Stomach smooth muscle (tissue), 2 donors: ENCODE data around the gene SLC26A2.

Experiments
- H3K27ac ChIP-seq: one replicate; pipeline ENCODE4 v1.7.0; 2013; ENCODE audit warnings: mild to moderate bottlenecking, low read length, inconsistent platforms
- H3K27me3 ChIP-seq, 2 donors: one replicate each; pipeline ENCODE4 v1.7.0; 2013; ENCODE audit warnings: low read length in 2 of 2; ENCODE audit not compliant: insufficient read depth in 2 of 2, control insufficient read depth in 1 of 2
- H3K36me3 ChIP-seq, 2 donors: one replicate each; pipeline ENCODE4 v1.7.0; 2013; ENCODE audit warnings: low read length in 2 of 2; ENCODE audit not compliant: control insufficient read depth in 2 of 2, insufficient read depth in 2 of 2
- H3K4me1 ChIP-seq: one replicate; pipeline ENCODE4 v1.7.0; 2013; ENCODE audit warnings: low read length; ENCODE audit not compliant: control insufficient read depth, insufficient read depth
- H3K4me3 ChIP-seq, 2 donors: one replicate each; pipeline ENCODE4 v1.7.0; 2013; ENCODE audit warnings: low read length in 2 of 2
- H3K9ac ChIP-seq, 2 donors: one replicate each; pipeline ENCODE4 v1.7.0; 2013; ENCODE audit warnings: low read length in 2 of 2, mild to moderate bottlenecking in 1 of 2
- H3K9me3 ChIP-seq, 2 donors: one replicate each; pipeline ENCODE4 v1.7.0; 2013; ENCODE audit warnings: low read length in 2 of 2; ENCODE audit not compliant: control insufficient read depth in 2 of 2
- donor health status: healthy.
- donor health status: Pancreatic carcinoma.

SLC26A2 gene

DNA sequence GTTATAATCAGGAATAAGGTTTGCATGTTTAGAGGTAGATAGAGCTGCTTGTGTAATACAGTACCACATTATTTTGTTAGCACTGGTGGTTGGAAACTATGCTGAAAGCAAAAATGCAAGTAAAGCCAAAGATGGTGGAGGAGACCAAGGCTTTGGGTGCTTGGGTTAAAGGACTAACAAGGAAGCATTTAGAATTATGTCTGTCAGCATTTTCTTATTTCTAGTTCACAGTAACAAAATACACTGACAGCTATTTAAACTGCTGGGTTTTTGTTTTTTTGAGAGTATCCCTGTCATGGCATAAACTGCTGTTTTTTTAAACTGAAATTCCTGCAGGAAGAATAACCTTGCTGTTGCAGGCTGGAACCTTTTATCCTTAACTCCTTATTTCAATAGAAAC is 46.5 kb downstream of the SLC26A2 start:
- Histone ChIP-seq H3K9ac (no peak overlapping the region), H3K36me3 (peaks cover 34 to 42% of the 10 kb centered on the region in 2 donors), H3K9me3 (no peaks in the 10 kb centered on the region), H3K27me3 (no peaks in the 10 kb centered on the region), H3K27ac (no peak overlapping the region), H3K4me3 (no peak overlapping the region), H3K4me1 (peaks cover 4% of the 10 kb centered on the region)

DNA sequence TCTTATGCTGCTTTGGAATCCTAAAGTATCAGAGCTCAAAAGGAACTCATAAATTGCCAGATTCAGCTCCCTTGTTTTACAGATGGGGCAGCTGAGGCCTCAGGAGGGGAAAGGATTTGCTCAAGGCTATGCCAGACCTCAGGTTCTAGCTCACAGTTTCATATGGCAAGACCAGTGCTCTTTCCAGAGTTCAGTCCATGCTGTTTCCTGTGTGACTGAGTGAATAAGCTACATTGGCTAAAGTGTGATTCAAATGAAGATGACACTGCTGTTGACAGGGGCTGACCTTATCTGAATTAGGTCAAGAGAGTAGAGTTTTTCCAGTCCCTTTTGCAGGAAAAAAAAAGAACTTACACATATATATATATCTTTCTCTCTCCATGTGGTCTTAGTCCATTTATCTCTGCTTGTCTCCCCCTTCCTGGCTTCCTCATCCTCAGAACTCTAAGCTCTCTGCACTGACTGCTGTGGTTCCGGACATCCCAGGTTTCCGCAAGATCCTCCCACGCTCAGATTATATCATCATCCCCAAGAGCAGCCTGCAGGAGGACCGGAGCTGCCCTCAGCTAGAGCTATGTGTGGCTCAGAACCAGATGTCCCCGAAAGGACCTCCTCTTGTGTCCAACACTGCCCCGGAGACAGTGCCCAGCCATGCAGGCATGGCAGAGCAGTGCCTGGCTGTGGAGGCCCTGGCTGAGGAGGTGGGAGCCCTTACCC is 49.3 kb downstream of the SLC26A2 start:
- Histone ChIP-seq H3K9ac (no peak overlapping the region), H3K27me3 (no peaks in the 10 kb centered on the region), H3K4me3 (no peak overlapping the region), H3K36me3 (peaks cover 49 to 68% of the 10 kb centered on the region in 2 donors), H3K27ac (no peak overlapping the region), H3K9me3 (no peaks in the 10 kb centered on the region), H3K4me1 (no peaks in the 10 kb centered on the region)

DNA sequence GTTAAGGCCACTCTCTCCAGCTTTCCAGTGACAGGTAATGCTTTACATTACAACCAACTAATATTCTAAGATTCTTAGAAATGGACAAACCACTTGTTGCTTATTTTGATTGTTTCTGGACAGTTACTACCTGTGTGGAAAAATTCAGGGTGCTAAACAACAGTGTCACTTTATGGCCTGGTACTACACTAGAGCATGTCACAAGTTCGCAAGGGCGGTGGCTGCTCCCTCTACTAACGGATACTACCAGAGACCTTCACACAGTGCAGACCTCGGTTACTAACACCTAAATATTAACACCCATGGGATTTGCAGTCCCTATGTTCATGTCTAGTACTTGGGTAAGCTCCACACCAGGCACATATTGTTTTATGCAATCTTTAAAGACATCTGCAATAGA is 53.4 kb downstream of the SLC26A2 start:
- H3K9me3 ChIP-seq: no peaks in the 10 kb centered on the region
- no peak overlapping the region for H3K9ac ChIP-seq
- H3K27me3 ChIP-seq: no peaks in the 10 kb centered on the region
- peaks cover 50 to 69% of the 10 kb centered on the region in 2 donors for H3K36me3 ChIP-seq
- H3K4me3 ChIP-seq: no peak overlapping the region
- H3K4me1 ChIP-seq: no peaks in the 10 kb centered on the region
- no peak overlapping the region for H3K27ac ChIP-seq

DNA sequence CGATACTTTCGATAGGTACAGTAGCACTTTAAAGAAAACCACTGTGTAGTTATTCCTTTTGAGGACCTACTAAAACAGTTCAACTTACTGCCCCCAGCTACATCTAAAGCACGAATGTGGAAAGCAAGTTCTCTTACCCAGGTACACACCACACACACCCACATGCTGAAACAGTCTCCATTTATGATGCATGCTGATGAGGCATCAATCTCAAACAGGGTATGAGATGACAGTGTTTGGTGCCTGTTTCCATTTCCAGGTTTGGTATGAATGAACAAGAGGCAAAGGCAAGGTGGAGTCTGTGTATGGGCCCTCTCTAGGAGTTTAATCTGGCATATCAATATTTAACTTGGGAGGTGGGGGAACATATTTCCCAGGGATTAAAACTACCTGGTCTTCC is 53.9 kb downstream of the SLC26A2 start:
- H3K9ac ChIP-seq: no peak overlapping the region
- no peaks in the 10 kb centered on the region for H3K27me3 ChIP-seq
- peaks cover 52 to 72% of the 10 kb centered on the region in 2 donors for H3K36me3 ChIP-seq

DNA sequence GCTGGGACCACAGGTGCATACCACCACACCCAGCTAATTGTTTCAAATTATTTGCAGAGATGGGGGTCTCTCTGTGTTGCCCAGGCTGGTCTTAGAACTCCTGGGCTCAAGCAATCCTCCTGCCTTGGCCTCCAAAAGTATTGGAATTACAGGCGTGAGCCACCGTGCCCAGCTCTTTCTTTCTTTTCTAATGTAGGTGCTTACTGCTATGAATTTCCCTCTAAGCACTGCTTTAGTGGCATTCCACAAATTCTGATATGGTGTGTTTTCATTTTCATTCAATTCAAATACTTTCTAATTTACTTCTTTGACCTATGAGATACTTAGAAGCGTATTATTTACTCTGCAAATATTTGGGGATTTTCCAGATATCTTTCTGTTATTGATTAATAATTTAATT is 54.9 kb downstream of the SLC26A2 start:
- no peak overlapping the region for H3K27ac ChIP-seq
- no peak overlapping the region for H3K9ac ChIP-seq
- no peak overlapping the region for H3K4me3 ChIP-seq
- H3K4me1 ChIP-seq: no peaks in the 10 kb centered on the region
- H3K27me3 ChIP-seq: no peaks in the 10 kb centered on the region
- H3K36me3 ChIP-seq: peaks cover 55 to 74% of the 10 kb centered on the region in 2 donors
- no peaks in the 10 kb centered on the region for H3K9me3 ChIP-seq

More for the DNA sequence above, 53.9 kb downstream of the SLC26A2 start:
- H3K4me1 ChIP-seq: no peaks in the 10 kb centered on the region
- H3K4me3 ChIP-seq: no peak overlapping the region
- H3K9me3 ChIP-seq: no peaks in the 10 kb centered on the region
- no peak overlapping the region for H3K27ac ChIP-seq

DNA sequence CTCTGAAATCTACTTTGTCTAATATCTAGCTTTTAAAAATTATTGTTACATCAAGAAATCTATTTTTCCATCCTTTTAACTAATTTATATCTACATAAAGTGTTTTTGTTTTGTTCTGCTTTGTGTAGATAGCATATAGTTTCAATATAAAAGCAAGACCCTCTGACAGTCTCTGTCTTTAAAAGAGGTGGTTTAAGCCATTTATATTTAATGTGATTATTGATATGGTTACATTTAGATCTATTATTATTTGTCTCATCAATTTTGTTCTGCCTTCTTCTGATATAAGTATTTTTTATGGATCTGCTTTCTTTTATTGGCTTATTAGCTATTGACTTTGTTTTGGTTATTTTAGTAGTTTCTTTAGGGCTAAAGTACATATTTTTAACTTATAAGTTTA is 56.0 kb downstream of the SLC26A2 start:
- no peak overlapping the region for H3K4me3 ChIP-seq
- H3K27me3 ChIP-seq: no peaks in the 10 kb centered on the region
- H3K9ac ChIP-seq: no peak overlapping the region
- peaks cover 52 to 69% of the 10 kb centered on the region in 2 donors for H3K36me3 ChIP-seq
- no peaks in the 10 kb centered on the region for H3K9me3 ChIP-seq
- H3K4me1 ChIP-seq: no peaks in the 10 kb centered on the region
- H3K27ac ChIP-seq: no peak overlapping the region

DNA sequence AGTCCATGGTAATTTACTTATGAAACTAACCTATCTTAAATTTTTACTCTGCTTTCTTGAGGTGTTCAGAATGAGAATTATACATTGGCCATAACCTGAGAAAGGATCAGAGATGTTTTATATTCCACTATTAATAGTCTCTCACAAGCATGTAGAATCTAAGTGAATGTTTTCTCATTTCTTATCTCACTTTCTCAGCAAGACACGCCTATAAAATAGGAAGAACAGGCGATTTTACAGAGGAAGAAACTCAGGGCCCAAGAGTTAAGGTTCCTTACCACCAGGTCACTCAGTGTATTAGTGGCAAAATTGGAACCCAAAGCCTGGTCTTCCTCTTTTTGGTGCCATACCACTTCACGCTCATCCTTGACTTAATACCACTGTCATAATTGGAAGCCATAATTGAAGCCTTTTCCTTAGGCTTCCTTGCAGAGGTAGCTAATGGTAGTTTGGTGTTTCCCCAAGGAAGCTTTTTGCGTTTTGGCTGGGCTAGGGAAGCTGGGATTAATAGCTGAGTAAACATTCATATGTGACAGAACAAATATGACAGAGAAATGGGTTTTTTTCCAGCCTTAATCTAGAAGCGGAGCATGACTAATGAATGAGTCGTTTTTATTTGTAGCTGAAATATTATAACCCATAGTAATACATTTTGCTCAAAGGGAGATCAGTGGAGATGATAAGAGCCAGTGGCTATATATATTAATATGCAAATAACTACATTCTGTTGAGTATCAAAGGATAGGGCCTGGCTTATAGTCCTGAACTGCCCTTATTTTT is 56.9 kb downstream of the SLC26A2 start:
- Histone ChIP-seq H3K4me3 (no peak overlapping the region), H3K27ac (no peak overlapping the region), H3K9ac (no peak overlapping the region), H3K36me3 (peaks cover 52 to 64% of the 10 kb centered on the region in 2 donors), H3K4me1 (no peaks in the 10 kb centered on the region), H3K9me3 (no peaks in the 10 kb centered on the region), H3K27me3 (no peaks in the 10 kb centered on the region)

DNA sequence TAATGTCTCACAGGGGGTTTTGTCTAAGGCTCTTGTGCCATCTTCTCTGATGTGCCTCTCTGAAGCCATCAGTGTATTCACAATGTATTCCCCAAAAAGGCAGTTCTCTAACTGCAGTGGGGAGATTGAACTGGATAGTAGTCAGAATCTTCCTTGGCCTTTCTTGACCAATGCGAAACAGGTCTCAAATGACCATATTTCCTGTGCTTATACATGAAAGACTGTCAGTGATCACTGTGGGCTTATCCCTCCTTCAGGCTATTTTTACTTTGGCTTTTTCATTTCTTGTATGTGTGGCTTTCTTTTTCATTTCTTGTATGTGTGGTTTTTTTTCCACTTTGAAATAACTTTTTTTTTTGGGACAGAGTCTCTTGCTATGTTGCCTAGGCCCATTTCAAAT is 59.7 kb downstream of the SLC26A2 start:
- no peak overlapping the region for H3K9ac ChIP-seq
- peaks cover 48 to 52% of the 10 kb centered on the region in 2 donors for H3K36me3 ChIP-seq
- H3K9me3 ChIP-seq: no peaks in the 10 kb centered on the region
- no peak overlapping the region for H3K27ac ChIP-seq
- H3K4me3 ChIP-seq: no peak overlapping the region
- no peaks in the 10 kb centered on the region for H3K27me3 ChIP-seq
- no peaks in the 10 kb centered on the region for H3K4me1 ChIP-seq

DNA sequence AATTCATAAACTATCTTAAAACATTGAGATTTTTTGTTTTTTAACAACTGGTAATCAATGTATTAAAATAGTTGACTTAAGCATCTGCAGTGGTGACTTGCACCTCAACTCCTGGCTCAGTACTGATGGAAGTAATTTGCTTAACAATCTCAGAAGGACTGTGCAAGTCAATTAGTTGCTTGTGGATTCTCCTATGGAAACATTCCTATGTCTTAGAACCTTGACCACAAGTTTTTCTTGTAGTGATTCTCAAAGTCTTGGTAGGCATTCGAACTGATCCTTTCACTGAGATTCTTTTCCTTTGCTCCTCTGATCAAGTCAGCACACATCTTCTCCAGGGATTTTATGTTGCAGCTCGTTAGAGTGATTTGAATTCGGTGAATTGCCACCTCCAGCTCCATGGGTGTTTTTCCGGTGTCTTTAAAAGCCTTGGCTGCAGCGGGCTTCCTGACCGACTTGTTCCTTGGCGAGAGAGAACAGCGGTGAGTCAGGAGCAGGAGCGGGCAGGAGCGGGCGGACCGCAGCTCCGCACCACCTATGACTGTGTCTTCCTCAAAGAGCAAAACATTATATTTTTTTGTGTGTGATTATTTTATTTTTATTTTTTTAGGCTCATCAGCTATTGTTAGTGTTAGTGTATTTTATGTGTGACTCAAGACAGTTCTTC is 61.1 kb downstream of the SLC26A2 start:
- Histone ChIP-seq H3K4me1 (no peaks in the 10 kb centered on the region), H3K9me3 (no peaks in the 10 kb centered on the region), H3K27me3 (no peaks in the 10 kb centered on the region), H3K4me3 (no peak overlapping the region), H3K9ac (no peak overlapping the region), H3K36me3 (peaks cover 45 to 47% of the 10 kb centered on the region in 2 donors), H3K27ac (no peak overlapping the region)

DNA sequence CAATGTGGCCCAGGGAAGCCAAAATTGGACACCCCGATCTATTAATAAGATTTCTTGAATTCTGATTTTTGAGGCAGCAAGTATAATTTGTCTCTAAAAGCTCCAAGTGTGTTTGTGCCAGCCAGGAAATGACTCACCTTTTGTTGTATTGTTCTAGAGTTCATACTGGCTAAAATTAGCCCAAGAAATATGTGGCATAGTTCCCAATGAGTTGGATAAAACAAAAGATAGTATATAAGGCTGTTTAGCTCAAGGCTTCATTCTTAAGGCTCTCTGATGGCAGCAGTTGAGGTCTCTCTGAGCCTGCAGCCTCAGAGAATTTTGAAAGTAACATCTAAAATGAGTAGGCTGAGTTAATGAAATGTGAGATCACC is 61.6 kb downstream of the SLC26A2 start:
- H3K27ac ChIP-seq: no peak overlapping the region
- H3K4me3 ChIP-seq: no peak overlapping the region
- peaks cover 49 to 50% of the 10 kb centered on the region in 2 donors for H3K36me3 ChIP-seq
- no peak overlapping the region for H3K9ac ChIP-seq
- H3K4me1 ChIP-seq: no peaks in the 10 kb centered on the region
- no peaks in the 10 kb centered on the region for H3K9me3 ChIP-seq
- no peaks in the 10 kb centered on the region for H3K27me3 ChIP-seq
